GM12801 (cell line): Measurements from ENCODE around the gene DMC1.

Experiments used
- CTCF ChIP-seq: IDR thresholded peaks from one replicate; pipeline ENCODE4 v1.5.1; 2011; ENCODE audit warnings: control low read depth; ENCODE audit not compliant: insufficient read length; ENCODE audit errors: extremely low read depth

Gene DMC1

GRCh38 chr22:38572065-38572464 lies 2.1 kb upstream of the DMC1 start:
- TF ChIP-seq CTCF = no peak

GRCh38 chr22:38570779-38571364 lies 889 bp upstream of the DMC1 start:
- TF ChIP-seq CTCF = no peak

- no peak for TF ChIP-seq CTCF
These were observed 607 bp downstream of the DMC1 start for GRCh38 chr22:38569181-38569971.

GRCh38 chr22:38567531-38568285 lies 2.3 kb downstream of the DMC1 start:
- TF ChIP-seq CTCF = no peak

GRCh38 chr22:38566726-38567504 lies 3.1 kb downstream of the DMC1 start:
- TF ChIP-seq CTCF = no peak

GRCh38 chr22:38565441-38565840 lies 4.5 kb downstream of the DMC1 start:
- TF ChIP-seq CTCF = no peak

- TF ChIP-seq CTCF = no peak
These were observed 5.3 kb downstream of the DMC1 start for GRCh38 chr22:38564669-38565068.
